Tibial nerve (tissue), 4 donors: Measurements from ENCODE around the gene ICAM3. TPM values are rescaled to one million over a fixed set of nuclear protein-coding genes. Genes with fewer than 3 reads are reported as not detected.
"Not testable (repeated sequence)": the region's sequence is repeated elsewhere in the genome, so short reads cannot be mapped to it uniquely, and the experiment has no call there.

ENCODE experiments used
- DNase-seq, 2 donors: peaks; one replicate each; pipeline ENCODE4 v3.0.0-alpha.2; 2019; ENCODE audit warnings: low spot score in 2 of 2
- H3K27ac ChIP-seq, 4 donors: fragments of 200-600 bp; sonication (generic) in 3 of 4; one replicate each; pipeline ENCODE4 v1.5.1; 2017 to 2019; ENCODE audit warnings: mild to moderate bottlenecking in 1 of 4
- H3K27me3 ChIP-seq, 2 donors: fragments of 200-600 bp; sonication (generic) in 1 of 2; one replicate each; pipeline versions ENCODE4 v1.5.1 to v1.6.0; 2017 to 2019
- H3K36me3 ChIP-seq, 3 donors: fragments of 200-600 bp; sonication (generic); one replicate each; pipeline ENCODE4 v1.5.1; 2018 to 2019
- H3K4me1 ChIP-seq, 4 donors: fragments of 200-600 bp; sonication (generic) in 3 of 4; one replicate each; pipeline ENCODE4 v1.5.1; 2017 to 2019
- H3K4me3 ChIP-seq, 4 donors: fragments of 200-600 bp; sonication (generic) in 3 of 4; one replicate each; pipeline ENCODE4 v1.5.1; 2017 to 2019; ENCODE audit warnings: mild to moderate bottlenecking in 1 of 4, moderate library complexity in 1 of 4
- H3K9me3 ChIP-seq, 4 donors: fragments of 200-600 bp; sonication (generic) in 3 of 4; one replicate each; pipeline ENCODE4 v1.5.1; 2017 to 2019
- CTCF ChIP-seq, 5 experiments: fragments of 200-600 bp in 3 of 5; fragments of 450-650 bp in 2 of 5; sonication (generic) in 3 of 5; IDR thresholded peaks; one replicate each; pipeline ENCODE4 v1.5.1; 2016 to 2019; ENCODE audit warnings: antibody characterized with exemption in 5 of 5, mild to moderate bottlenecking in 3 of 5, moderate library complexity in 2 of 5
- EP300 ChIP-seq, 2 donors: sonication (generic); formaldehyde crosslinking; IDR thresholded peaks; one replicate each; pipeline ENCODE4 v1.6.1; 2017; ENCODE audit warnings: antibody characterized with exemption in 2 of 2, mild to moderate bottlenecking in 1 of 2
- POLR2A ChIP-seq, 2 donors: fragments of 450-650 bp; IDR thresholded peaks; one replicate each; pipeline ENCODE4 v1.6.1; 2017; ENCODE audit warnings: antibody characterized with exemption in 2 of 2, mild to moderate bottlenecking in 2 of 2, moderate library complexity in 2 of 2
- WGBS, 2 donors: methylation state at CpG; one replicate each; pipeline ENCODE4 v1.1.5; 2018; 5-methylcytosine and 5-hydroxymethylcytosine counted together
- total RNA-seq, 4 donors: library from RNA; depleted of rRNA; stranded (reverse); fragments of >200 nt; gene quantifications; one replicate each; pipeline ENCODE4 v1.1.0, GENCODE V29; 2016

ICAM3 gene
- total RNA-seq, 4 donors from 2014 or later, result 3.1 to 9.8 (median 3.3) TPM

- H3K4me3 ChIP-seq, result no peak overlapping the region
Measured at GRCh38 chr19:10368101-10368803, 28.8 kb upstream of the ICAM3 start.

GRCh38 chr19:10366950-10367512, 27.6 kb upstream of the ICAM3 start:
- peaks cover 0 to 100% (median 38%) of the 10 kb centered on the region in 3 donors for H3K36me3 ChIP-seq
- not testable (repeated sequence) for H3K9me3 ChIP-seq, H3K4me1 ChIP-seq, H3K27me3 ChIP-seq, H3K4me3 ChIP-seq, H3K27ac ChIP-seq, DNase-seq
- 94 to 98% methylated on average over 4 of the region's 4 CpGs for WGBS, 2 donors

More at GRCh38 chr19:10368101-10368803, 28.8 kb upstream of the ICAM3 start:
- Histone ChIP-seq H3K4me1 (no peaks in the 10 kb centered on the region), H3K36me3 (peaks cover 0 to 97% (median 41%) of the 10 kb centered on the region in 3 donors), H3K27me3 (no peaks in the 10 kb centered on the region), H3K27ac (no peak overlapping the region), H3K9me3 (peaks cover 0 to 5% (median 0%) of the 10 kb centered on the region in 4 donors)
- TF ChIP-seq CTCF (IDR thresholded peaks at IDR 0.05), result no peak
- TF ChIP-seq POLR2A (IDR thresholded peaks at IDR 0.05), result no peak
- no peak for TF ChIP-seq EP300 (IDR thresholded peaks at IDR 0.05)
- 94 to 95% methylated on average over 15 of the region's 15 CpGs for WGBS, 2 donors
- no peak for DNase-seq

- H3K4me1 ChIP-seq, result no peaks in the 10 kb centered on the region
- DNase-seq, result no peak
- H3K4me3 ChIP-seq, result no peak overlapping the region
- no peaks in the 10 kb centered on the region for H3K27me3 ChIP-seq
- H3K36me3 ChIP-seq, result peaks cover 0 to 100% (median 32%) of the 10 kb centered on the region in 3 donors
- H3K9me3 ChIP-seq, result peaks cover 0 to 5% (median 0%) of the 10 kb centered on the region in 4 donors
- H3K27ac ChIP-seq, result no peak overlapping the region
- 95% methylated on average over 22 to 23 of the region's 23 CpGs for WGBS, 2 donors
- TF ChIP-seq POLR2A (IDR thresholded peaks at IDR 0.05) (no peak), EP300 (IDR thresholded peaks at IDR 0.05) (no peak), CTCF (IDR thresholded peaks at IDR 0.05) (no peak)
Measured at GRCh38 chr19:10365518-10365917, 26.1 kb upstream of the ICAM3 start.

- Histone ChIP-seq H3K4me1 (no peaks in the 10 kb centered on the region), H3K36me3 (peaks cover 0 to 100% (median 28%) of the 10 kb centered on the region in 3 donors)
- WGBS, 2 donors, result 80 to 91% methylated on average over 15 of the region's 19 CpGs
Measured at GRCh38 chr19:10364644-10365043, 25.2 kb upstream of the ICAM3 start.

DNA sequence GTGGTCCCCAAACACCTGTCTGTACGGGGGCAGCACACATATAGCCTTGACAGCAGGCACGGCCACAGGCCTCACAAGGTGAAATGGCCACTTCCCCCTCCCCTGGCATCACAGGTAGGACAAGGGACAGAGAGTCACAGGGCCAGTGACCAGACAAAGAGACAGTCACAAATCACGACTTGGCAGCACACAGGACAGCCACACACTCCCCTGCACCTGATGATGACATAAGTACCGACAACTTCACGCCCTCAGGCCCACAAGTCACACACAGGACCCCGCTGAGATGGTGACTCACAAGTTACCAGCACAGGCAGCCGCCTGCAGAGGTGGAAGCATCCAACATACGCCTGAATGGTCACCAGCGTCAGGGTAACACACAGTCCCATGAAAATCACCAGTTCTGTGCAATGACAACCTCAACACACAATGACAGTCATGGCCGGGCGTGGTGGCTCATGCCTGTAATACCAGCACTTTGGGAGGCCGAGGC, 24.4 kb upstream of the ICAM3 start:
- Histone ChIP-seq H3K27ac (no peak overlapping the region), H3K4me1 (no peaks in the 10 kb centered on the region), H3K36me3 (peaks cover 0 to 100% (median 28%) of the 10 kb centered on the region in 3 donors), H3K9me3 (peaks cover 0 to 5% (median 0%) of the 10 kb centered on the region in 4 donors), H3K27me3 (no peaks in the 10 kb centered on the region), H3K4me3 (no peak overlapping the region)
- no peak for DNase-seq
- no peak for TF ChIP-seq POLR2A (IDR thresholded peaks at IDR 0.05)
- TF ChIP-seq EP300 (IDR thresholded peaks at IDR 0.05), result no peak
- no peak for TF ChIP-seq CTCF (IDR thresholded peaks at IDR 0.05)
- 89 to 91% methylated on average over 8 to 11 of the region's 12 CpGs for WGBS, 2 donors

More at GRCh38 chr19:10364644-10365043, 25.2 kb upstream of the ICAM3 start:
- H3K4me3 ChIP-seq, result no peak overlapping the region
- peaks cover 0 to 5% (median 0%) of the 10 kb centered on the region in 4 donors for H3K9me3 ChIP-seq
- H3K27ac ChIP-seq, result no peak overlapping the region
- no peaks in the 10 kb centered on the region for H3K27me3 ChIP-seq
- no peak for DNase-seq
- no peak for TF ChIP-seq POLR2A (IDR thresholded peaks at IDR 0.05)
- TF ChIP-seq CTCF (IDR thresholded peaks at IDR 0.05), result no peak
